T-helper 2 cell (primary cell): Measurements from ENCODE around the gene REXO5.
"Not testable (repeated sequence)": the region's sequence is repeated elsewhere in the genome, so short reads cannot be mapped to it uniquely, and the experiment has no call there.

ENCODE experiments used
- DNase-seq, 5 experiments: peaks; one replicate each; pipeline versions ENCODE4 v3.0.0 to v3.0.0-alpha.2; 2012 to 2022

Gene REXO5

GRCh38 chr16:20849589-20850390 lies 43.5 kb downstream of the REXO5 start:
- peak in 3 of 5 experiments; percentile 39 to 49 (median 40) for DNase-seq

GRCh38 chr16:20850981-20851380 lies 44.7 kb downstream of the REXO5 start:
- DNase-seq, result no peak

- DNase-seq, result no peak
These were observed 45.3 kb downstream of the REXO5 start for GRCh38 chr16:20851601-20852000.

DNA sequence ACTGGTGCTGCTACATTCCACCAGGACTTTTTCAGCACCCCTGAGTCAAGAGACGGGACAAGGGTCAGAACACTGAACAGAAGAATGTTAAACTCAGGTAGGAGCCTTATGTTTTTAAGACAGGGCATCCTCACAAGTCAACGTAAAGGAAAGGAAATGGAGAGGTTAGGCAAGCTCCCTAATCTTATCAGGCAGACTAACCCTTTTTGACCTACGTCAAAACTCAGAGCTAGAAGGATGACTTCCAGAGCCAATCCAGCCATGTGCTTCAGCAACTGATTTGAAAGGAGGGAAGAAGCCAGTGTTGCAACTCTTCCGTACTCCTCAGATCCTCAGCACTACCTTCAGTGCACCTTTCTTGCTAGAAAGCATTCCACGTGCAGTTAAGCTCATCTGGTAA lies 46.8 kb downstream of the REXO5 start:
- no peak for DNase-seq

GRCh38 chr16:20853981-20854620 lies 47.8 kb downstream of the REXO5 start:
- DNase-seq, result no peak

DNA sequence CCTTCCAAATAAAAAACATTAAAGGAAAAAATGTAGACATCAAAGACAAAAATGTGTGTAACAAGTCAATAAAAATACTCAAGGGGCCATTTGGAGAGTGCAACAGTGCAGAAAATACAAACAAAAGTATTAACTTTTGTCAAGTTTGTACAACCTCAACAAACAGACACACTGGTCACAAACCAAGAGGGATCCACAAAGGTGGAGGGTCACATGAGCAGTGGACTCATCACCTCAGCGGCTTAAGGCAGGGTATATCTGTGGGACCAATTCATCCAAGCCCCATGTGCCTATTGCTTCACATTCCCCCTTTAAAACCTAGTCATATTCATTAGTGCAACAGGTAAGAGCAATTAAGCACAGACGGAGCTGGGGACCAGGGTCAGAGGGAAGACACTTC lies 48.6 kb downstream of the REXO5 start:
- no peak for DNase-seq

DNA sequence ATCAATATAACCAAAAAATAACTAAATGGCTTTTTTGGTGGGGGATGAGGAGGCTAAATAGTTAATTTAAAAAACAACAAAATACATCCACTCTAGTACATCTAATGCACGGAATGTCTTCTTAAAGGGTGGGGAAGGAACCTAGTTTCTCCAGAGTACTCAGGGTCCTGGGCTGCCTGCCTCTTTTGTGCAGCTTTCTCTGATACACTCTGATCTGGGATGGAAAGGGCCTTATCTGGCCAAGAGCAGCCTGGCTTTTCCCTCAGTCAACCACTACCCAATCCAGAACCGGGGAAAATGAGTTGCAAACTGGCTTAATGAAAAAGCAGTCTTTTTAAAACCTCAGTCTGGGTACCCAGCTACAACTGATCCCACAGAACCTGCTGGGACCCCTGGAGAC lies 51.0 kb downstream of the REXO5 start:
- DNase-seq, result no peak

- DNase-seq, result no peak
These were observed 52.9 kb downstream of the REXO5 start for GRCh38 chr16:20859229-20859628.

GRCh38 chr16:20859699-20860098 lies 53.4 kb downstream of the REXO5 start:
- DNase-seq, result no peak

GRCh38 chr16:20860361-20860760 lies 54.0 kb downstream of the REXO5 start:
- no peak for DNase-seq

DNA sequence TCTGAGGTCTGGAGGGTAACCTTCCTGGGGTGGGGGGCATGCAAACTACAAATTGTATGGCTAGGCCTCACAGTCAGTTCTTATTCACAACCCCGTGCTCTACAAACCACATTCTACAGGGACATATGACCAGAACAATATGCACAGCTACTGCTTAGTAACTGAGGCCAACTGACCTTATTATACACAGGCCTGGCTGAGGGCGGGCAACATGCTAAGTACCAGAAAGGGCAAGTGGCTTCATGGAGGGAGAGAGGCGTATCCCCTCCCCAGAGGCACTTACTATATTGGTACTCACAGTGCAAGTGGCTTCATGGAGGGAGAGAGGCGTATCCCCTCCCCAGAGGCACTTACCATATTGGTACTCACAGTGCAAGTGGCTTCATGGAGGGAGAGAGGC lies 54.7 kb downstream of the REXO5 start:
- DNase-seq, result not testable (repeated sequence)

DNA sequence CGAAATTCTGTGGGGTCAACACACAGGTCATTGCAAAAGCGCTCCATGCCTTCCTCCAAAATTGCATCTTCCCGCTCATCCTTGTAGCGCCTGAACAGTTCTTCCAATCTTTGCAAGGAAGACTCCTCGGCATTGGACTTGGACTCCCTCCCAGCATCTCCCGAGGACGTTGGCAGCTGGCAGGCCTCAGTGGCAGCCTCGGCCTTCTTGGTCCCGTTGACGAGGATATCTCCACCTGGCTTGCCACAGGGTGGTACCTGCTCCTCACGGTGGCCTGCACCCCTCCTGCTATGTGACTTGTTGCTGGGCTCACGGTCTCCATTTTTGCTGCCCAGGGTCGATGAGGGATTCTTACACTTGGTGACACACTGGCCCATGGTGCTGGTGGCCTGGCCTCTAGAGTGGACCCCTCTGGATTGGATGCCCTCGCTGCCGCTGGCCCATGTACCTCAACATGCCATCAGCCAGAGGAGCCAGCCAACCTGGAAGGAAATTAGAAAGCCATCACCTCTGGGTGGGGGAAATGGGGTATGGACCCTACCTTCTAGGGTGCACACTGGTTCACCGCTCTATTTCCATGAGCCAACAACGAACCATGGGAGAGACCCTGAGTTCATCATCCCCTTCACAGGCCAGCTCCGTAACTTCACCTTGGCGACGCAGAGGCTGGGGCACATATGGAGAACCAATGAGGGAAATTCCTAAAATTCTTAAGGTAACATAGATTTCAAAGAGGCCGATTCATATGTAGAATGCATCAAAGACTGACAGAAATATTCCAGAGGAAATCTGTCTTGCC lies 56.0 kb downstream of the REXO5 start:
- DNase-seq, result no peak

DNA sequence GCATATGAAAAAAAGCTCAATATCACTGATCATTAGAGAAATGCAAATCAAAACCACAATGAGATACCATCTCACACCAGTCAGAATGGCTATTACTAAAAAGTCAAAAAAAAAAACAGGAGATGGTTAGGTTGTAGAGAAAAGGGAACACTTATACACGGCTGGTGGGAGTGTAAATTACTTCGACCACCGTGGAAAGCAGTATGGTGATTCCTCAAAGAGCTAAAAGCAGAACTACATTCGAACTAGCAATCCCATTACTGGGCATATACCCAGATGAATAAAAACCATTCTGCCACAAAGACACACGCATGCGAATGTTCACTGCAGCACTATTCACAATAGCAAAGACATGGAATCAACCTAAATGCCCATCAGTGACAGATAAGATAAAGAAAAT lies 58.0 kb downstream of the REXO5 start:
- DNase-seq, result not testable (repeated sequence)

DNA sequence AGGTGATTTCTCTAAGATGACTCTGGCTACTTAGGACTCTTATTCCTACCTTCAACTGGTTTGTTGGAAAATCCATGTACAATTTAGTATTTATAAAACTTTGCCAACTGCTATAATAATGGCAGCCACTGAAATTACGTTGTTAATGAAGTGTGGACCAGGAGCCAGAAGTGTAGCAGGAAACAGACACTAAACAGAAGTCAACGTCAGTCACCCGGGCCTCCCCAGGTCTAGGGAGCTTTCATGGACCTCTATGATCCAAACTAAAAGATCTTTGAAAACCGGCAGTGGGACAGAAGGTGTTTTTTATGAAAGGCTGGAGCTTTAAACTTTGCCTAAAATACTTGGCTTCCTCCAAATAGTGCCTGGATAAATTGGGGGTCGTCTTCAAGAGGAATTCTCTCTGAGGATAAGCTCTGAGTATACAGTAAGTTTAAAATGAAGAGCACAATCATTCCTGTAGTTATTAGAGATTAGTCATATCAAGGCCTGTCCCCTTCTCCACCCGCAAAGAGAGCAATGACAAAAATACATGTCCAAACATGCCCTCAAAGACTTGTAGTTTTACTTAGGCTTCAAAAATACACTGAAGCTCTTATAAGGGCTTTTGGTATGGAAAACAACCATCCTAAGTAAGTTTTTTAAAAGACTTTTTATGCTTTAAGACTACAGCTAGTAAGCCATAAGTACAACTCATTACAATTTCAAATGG lies 59.2 kb downstream of the REXO5 start:
- peak in 1 of 5 experiments; percentile 64 for DNase-seq

DNA sequence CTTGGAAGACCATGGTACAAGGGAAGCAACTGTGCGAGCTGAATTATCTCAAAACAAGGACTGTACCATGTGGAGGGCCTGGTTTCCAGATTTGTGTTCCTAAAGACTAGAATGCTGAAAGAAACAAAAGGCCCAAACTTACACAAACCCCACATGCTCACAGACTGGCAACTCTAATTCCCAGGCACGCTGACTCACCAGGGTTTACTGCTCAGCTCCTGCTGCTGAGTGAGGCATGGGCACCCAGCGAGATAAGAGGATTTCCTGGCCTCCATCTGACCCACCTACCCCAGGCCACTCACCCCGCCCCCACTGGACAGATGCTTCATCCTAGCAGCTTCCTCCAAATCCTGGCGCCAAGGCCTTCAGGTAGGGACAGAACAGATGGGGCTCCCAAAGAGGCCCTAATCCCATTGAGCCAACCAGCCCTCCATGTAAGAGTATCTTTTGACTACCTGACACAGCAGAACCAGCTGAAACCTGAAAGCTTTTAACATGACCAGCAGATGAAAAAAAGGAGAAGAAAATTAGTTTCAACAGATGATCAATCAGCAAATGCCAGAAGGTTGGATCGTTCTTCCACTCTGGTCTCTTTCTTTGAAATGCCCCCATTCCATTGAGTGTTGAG lies 59.9 kb downstream of the REXO5 start:
- DNase-seq, result no peak

GRCh38 chr16:20866801-20867200 lies 60.5 kb downstream of the REXO5 start:
- no peak for DNase-seq

- no peak for DNase-seq
These were observed 61.3 kb downstream of the REXO5 start for GRCh38 chr16:20867585-20867984.

GRCh38 chr16:20868890-20869289 lies 62.6 kb downstream of the REXO5 start:
- no peak for DNase-seq

DNA sequence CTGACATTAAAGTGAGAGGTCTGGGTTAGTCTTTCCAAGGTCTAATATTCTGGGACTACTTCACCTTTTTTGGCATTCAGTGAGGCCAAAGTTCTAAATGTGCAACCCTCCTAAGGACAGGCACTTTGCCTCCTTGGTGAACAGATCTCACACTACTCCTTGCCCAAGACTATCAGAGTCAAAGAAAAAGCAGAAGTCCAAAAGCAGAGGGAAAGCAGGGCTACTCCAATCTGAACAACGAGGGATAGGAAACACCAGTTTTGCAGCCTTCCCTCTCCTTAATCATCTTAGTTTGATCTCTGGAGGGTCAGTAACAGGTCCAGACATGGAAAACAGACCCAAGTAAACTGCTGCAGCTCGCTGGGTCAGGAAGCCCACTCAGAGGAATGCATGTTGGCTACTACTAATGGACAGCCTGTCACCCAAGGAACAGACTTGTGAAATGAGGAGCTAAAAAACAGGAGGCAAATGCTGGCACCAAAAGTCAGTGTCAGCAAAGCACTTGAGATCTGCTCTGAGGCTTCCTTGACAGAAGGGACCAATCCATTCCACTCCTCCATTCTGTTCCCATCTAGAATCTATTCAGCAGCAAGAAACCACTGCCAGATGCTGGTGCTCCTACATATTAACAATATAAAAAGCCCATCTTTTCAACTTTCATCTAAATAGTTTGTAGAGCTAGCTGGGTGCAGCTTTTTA lies 63.9 kb downstream of the REXO5 start:
- DNase-seq, result no peak

DNA sequence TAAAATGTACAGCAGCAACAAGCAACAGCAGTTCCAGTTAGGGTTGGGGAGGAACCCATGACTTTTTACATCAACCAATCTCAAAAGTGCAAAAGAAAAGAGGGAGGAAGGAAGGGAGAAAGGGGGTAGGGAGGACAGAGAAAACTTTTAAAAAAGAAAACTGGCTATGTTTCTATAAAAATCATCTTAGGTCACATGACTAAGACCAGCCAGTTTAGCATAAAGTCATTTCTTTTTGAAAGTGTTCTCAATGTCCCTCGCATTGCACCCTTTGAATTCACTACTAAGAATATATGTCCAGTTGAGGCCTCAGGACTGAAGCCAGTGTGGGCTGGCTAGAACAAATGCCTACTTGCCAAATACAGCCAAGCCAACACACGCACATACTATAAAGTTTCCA lies 64.9 kb downstream of the REXO5 start:
- no peak for DNase-seq

- peak in 1 of 5 experiments; percentile 19 for DNase-seq
These were observed 65.9 kb downstream of the REXO5 start for GRCh38 chr16:20871941-20872815.
